Measurements from ENCODE around the gene VAT1L. TPM values are rescaled to one million over a fixed set of nuclear protein-coding genes. Genes with fewer than 3 reads are reported as not detected.
A peak's percentile ranks its signal among the peaks of the same experiment; 100 is the strongest.
"Not testable (repeated sequence)": the region's sequence is repeated elsewhere in the genome, so short reads cannot be mapped to it uniquely, and the experiment has no call there.

VAT1L gene
- total and polyA plus RNA-seq, 10 donors: 0.02 to 0.23 (median 0.10) TPM; not detected in 4

DNA sequence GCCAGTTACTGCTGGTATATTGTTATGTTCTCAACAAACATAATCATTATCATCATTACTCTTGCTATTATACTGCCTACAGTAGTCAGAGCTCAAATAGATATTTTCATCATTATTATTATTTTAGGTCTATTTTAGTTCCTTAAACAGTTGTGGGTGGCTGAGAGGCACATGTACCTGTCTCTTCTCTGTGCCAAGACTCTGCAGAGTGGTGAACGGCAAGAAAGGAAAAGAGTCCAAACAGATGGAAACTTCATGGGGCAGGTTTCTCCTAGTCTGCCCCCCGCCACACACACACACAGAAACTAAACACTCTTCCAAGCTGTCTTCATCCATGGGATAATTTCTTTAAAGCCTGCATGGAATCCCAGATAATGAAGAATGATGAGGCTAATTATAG is 156.3 kb downstream of the VAT1L start:
- H3K4me3 ChIP-seq: no peak overlapping the region
- 78 to 93% (median 84%) methylated on average over 2 of the region's 2 CpGs for WGBS, 5 donors
- TF ChIP-seq POLR2AphosphoS5 (IDR thresholded peaks at IDR 0.05) (no peak), POLR2A (IDR thresholded peaks at IDR 0.05) (no peak)
- TF ChIP-seq, protein P1, sequence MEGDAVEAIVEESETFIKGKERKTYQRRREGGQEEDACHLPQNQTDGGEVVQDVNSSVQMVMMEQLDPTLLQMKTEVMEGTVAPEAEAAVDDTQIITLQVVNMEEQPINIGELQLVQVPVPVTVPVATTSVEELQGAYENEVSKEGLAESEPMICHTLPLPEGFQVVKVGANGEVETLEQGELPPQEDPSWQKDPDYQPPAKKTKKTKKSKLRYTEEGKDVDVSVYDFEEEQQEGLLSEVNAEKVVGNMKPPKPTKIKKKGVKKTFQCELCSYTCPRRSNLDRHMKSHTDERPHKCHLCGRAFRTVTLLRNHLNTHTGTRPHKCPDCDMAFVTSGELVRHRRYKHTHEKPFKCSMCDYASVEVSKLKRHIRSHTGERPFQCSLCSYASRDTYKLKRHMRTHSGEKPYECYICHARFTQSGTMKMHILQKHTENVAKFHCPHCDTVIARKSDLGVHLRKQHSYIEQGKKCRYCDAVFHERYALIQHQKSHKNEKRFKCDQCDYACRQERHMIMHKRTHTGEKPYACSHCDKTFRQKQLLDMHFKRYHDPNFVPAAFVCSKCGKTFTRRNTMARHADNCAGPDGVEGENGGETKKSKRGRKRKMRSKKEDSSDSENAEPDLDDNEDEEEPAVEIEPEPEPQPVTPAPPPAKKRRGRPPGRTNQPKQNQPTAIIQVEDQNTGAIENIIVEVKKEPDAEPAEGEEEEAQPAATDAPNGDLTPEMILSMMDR (IDR thresholded peaks at IDR 0.05 in 8 of 11, conservative IDR thresholded peaks at IDR 0.05 in 3 of 11): no peak
- no peak overlapping the region for H3K27ac ChIP-seq
- intact Hi-C loops (cut with DNase I; ENCODE audit: low total_unique reads): no loop called here
- no peaks in the 10 kb centered on the region for H3K36me3 ChIP-seq
- H3K4me1 ChIP-seq: no peaks in the 10 kb centered on the region
- H3K27me3 ChIP-seq (replicated peaks in 1 of 7): peaks cover 0 to 17% (median 0%) of the 10 kb centered on the region in 7 donors
- H3K9me3 ChIP-seq: peaks cover 0 to 9% (median 0%) of the 10 kb centered on the region in 8 donors
- no peak for DNase-seq

DNA sequence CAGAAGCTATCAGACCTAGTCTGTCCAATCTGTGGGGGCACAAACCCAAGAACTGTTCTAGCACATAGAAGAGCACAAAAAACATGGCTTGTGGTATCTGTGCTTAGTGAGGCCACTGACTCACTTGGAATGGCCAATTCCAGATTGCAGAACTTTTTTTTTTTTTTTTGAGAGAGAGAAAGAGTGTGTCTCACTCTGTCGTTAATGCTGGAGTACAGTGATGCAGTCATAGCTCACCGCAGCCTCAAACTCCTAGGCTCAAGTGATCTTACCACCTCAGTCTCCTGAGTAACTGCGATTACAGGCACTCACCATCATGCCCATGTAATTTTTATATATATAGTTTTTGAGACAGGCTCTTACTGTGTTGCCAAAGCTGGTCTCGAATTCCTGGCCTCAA is 156.8 kb downstream of the VAT1L start:
- Histone ChIP-seq H3K4me3 (no peak overlapping the region), H3K9me3 (peaks cover 0 to 9% (median 0%) of the 10 kb centered on the region in 8 donors), H3K27ac (no peak overlapping the region), H3K27me3 (replicated peaks in 1 of 7) (peaks cover 0 to 17% (median 0%) of the 10 kb centered on the region in 7 donors), H3K4me1 (no peaks in the 10 kb centered on the region), H3K36me3 (no peaks in the 10 kb centered on the region)
- intact Hi-C loops (cut with DNase I; ENCODE audit: low total_unique reads): no loop called here
- TF ChIP-seq, protein P1 (IDR thresholded peaks at IDR 0.05 in 8 of 11, conservative IDR thresholded peaks at IDR 0.05 in 3 of 11): no peak
- no peak for TF ChIP-seq POLR2A (IDR thresholded peaks at IDR 0.05)
- no peak for TF ChIP-seq POLR2AphosphoS5 (IDR thresholded peaks at IDR 0.05)
- DNase-seq: no peak
- 81 to 95% (median 85%) methylated on average over 4 of the region's 4 CpGs for WGBS, 5 donors

DNA sequence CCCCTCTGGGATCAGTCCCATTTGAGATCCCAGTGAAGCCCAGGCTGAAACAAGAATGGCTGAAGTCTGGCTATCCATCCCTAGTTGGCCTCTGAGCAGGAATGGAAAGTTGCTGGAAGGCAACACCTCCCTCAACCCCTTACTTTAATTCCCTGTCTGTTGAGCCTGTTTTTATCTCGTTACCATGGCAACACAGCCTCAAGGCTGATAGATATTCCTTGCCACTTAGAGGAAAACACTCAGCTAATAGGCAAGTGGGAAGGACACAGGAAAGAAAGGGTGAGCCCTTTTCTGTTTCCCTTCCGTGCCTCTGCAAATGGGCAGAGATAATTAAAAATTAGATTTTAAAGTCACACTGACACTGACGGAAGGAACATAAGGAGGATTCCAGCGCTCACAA is 158.5 kb downstream of the VAT1L start:
- DNase-seq: no peak
- Histone ChIP-seq H3K4me1 (no peaks in the 10 kb centered on the region), H3K27ac (no peak overlapping the region), H3K4me3 (no peak overlapping the region), H3K36me3 (no peaks in the 10 kb centered on the region), H3K9me3 (peaks cover 0 to 8% (median 0%) of the 10 kb centered on the region in 8 donors), H3K27me3 (replicated peaks in 1 of 7) (peaks cover 0 to 17% (median 0%) of the 10 kb centered on the region in 7 donors)
- TF ChIP-seq POLR2AphosphoS5 (IDR thresholded peaks at IDR 0.05) (peak in 1 of 3 donors; percentile 56), POLR2A (IDR thresholded peaks at IDR 0.05) (no peak)
- 42 to 60% (median 47%) methylated on average over 4 of the region's 4 CpGs for WGBS, 5 donors
- intact Hi-C loops (cut with DNase I; ENCODE audit: low total_unique reads): no loop called here

DNA sequence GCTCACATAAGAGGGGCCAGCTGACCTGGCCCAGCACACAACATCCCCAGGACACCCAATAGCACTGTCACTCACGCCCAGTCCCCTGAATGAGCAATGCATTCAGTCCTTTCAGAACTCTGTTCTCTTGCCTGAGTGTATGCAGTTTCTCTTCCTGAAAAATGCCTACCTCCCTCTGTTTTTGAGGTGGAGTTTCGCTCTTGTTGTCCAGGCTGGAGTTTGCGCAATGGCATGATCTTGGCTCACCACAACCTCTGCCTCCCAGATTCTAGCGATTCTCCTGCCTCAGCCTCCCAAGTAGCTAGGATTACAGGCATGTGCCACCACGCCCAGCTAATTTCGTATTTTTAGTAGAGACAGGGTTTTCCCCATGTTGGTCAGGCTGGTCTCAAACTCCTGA is 159.2 kb downstream of the VAT1L start:
- H3K4me3 ChIP-seq; H3K36me3 ChIP-seq; H3K27ac ChIP-seq; DNase-seq; intact Hi-C loops (cut with DNase I; ENCODE audit: low total_unique reads); H3K9me3 ChIP-seq; H3K4me1 ChIP-seq: not testable (repeated sequence)
- H3K27me3 ChIP-seq (replicated peaks in 1 of 7): peaks cover 0 to 17% (median 0%) of the 10 kb centered on the region in 7 donors
- 74 to 88% (median 80%) methylated on average over 6 of the region's 6 CpGs for WGBS, 5 donors

DNA sequence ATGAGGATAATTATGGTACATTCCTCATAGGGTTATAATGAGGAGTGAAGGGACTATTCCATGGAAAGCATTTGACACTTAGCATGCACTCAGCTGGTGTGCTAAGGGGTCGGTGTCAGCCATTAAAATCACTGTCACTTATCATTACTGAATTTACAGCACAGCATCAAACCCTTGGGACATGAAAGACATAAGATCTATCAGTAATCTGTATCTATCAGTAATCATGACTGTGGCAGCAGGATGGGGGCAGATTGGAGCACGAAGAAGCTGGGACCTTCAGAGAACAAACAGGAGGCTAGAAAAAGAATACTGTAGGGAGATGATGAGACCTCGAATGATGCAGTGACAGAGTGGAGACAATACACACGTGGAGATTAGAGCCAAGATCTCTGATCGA is 160.5 kb downstream of the VAT1L start:
- Histone ChIP-seq H3K4me1 (peaks cover 0 to 4% (median 0%) of the 10 kb centered on the region in 6 donors), H3K9me3 (no peaks in the 10 kb centered on the region), H3K27me3 (replicated peaks in 1 of 7) (peaks cover 0 to 17% (median 0%) of the 10 kb centered on the region in 7 donors), H3K4me3 (no peak overlapping the region), H3K36me3 (no peaks in the 10 kb centered on the region), H3K27ac (no peak overlapping the region)
- WGBS, 5 donors: 66 to 72% (median 70%) methylated on average over 5 of the region's 5 CpGs
- DNase-seq: no peak
- TF ChIP-seq POLR2AphosphoS5 (IDR thresholded peaks at IDR 0.05): no peak
- TF ChIP-seq, protein P1 (IDR thresholded peaks at IDR 0.05 in 8 of 11, conservative IDR thresholded peaks at IDR 0.05 in 3 of 11): no peak
- TF ChIP-seq POLR2A (IDR thresholded peaks at IDR 0.05): no peak
- intact Hi-C loops (cut with DNase I; ENCODE audit: low total_unique reads): no loop called here

Data from spleen (tissue), 11 donors.